HepG2 (cell line): ENCODE data around the gene FBXO10. TPM values are rescaled to one million over a fixed set of nuclear protein-coding genes. Genes with fewer than 3 reads are reported as not detected.

ENCODE experiments used
- ATAC-seq: fragments of 200-7000 bp; cut with Tn5 transposase; 3 replicates; pipeline ENCODE4 v1.9.1; 2020; ENCODE audit warnings: mild to moderate bottlenecking, moderate library complexity
- BruUV-seq: library from RNA; stranded (reverse); fragments of 400-500 nt; replicated peaks from 2 replicates; lab custom pipeline; 2021; lab: Mats Ljungman, UMichigan
- CTCF ChIA-PET: fragments of 300-600 bp; formaldehyde crosslinking; extraction: SDS; loops from one replicate; lab custom pipeline; 2021; ENCODE audit warnings: low total read pairs, inconsistent platforms, low intra/inter-chr PET ratio; lab: Yijun Ruan, JAX
- POLR2A ChIA-PET: fragments of 350-600 bp; sonication (Branson Sonifier 250); formaldehyde crosslinking; loops from one replicate; lab custom pipeline; 2020; ENCODE audit warnings: antibody characterized with exemption, inconsistent platforms; lab: Yijun Ruan, JAX
- DNase-seq: peaks from one replicate; pipeline ENCODE4 v3.0.0-alpha.2; 2015; ENCODE audit warnings: low spot score
- FAIRE-seq: peaks from 3 replicates; lab custom pipeline; 2011; peaks lifted over from hg19 to GRCh38; lab: Jason Lieb, UNC
- H2AFZ ChIP-seq: one replicate; pipeline ENCODE4 v1.6.1; 2011; ENCODE audit warnings: low read length, inconsistent platforms
- H3K27ac ChIP-seq: fragments of 300-600 bp; 3 replicates; pipeline ENCODE4 v1.8.0; 2011; ENCODE audit warnings: mixed run types, mild to moderate bottlenecking, mixed read lengths, low read length, inconsistent platforms; ENCODE audit not compliant: insufficient read depth; ENCODE audit errors: extremely low read length
- H3K27me3 ChIP-seq, 2 experiments: fragments of 200-600 bp in 1 of 2; 2 replicates in 1 of 2; 3 replicates in 1 of 2; pipeline versions ENCODE4 v1.6.0 to v1.8.0; 2011; ENCODE audit warnings: low read length in 2 of 2, mild to moderate bottlenecking in 2 of 2, moderate library complexity in 2 of 2, inconsistent platforms in 1 of 2; ENCODE audit not compliant: insufficient read depth in 2 of 2, control insufficient read depth in 1 of 2
- H3K36me3 ChIP-seq, 2 experiments: fragments of 200-600 bp in 1 of 2; replicated peaks in 1 of 2; 2 replicates in 1 of 2; 3 replicates in 1 of 2; pipeline versions ENCODE4 v1.5.1 to v1.8.0; 2011; ENCODE audit warnings: low read length in 2 of 2, inconsistent platforms in 1 of 2; ENCODE audit not compliant: insufficient read depth in 2 of 2, control insufficient read depth in 1 of 2
- H3K4me1 ChIP-seq: 2 replicates; pipeline ENCODE4 v1.5.1; 2012; ENCODE audit warnings: low read length, inconsistent platforms; ENCODE audit not compliant: insufficient read depth
- H3K4me2 ChIP-seq: 2 replicates; pipeline ENCODE4 v1.6.0; 2011; ENCODE audit warnings: low read depth, low read length, inconsistent platforms
- H3K4me3 ChIP-seq, 3 experiments: fragments of 200-600 bp in 1 of 3; sonication (generic), shearing (Covaris generic) in 1 of 3; replicated peaks in 1 of 3; 2 replicates each; pipeline ENCODE4 v1.5.1; 2011 to 2016; ENCODE audit warnings: low read length in 3 of 3, inconsistent platforms in 2 of 3, low read depth in 2 of 3, mild to moderate bottlenecking in 2 of 3, control low read depth in 1 of 3, mixed read lengths in 1 of 3; ENCODE audit not compliant: insufficient read depth in 1 of 3
- H3K79me2 ChIP-seq: one replicate; pipeline ENCODE4 v1.6.1; 2011; ENCODE audit warnings: low read length, inconsistent platforms; ENCODE audit not compliant: insufficient read depth
- H3K9ac ChIP-seq: 2 replicates; pipeline ENCODE4 v1.6.0; 2011; ENCODE audit warnings: mild to moderate bottlenecking, low read depth, low read length, inconsistent platforms; ENCODE audit not compliant: insufficient read depth
- H3K9me3 ChIP-seq: 2 replicates; pipeline ENCODE4 v1.5.1; 2012; ENCODE audit warnings: mild to moderate bottlenecking, low read length
- H4K20me1 ChIP-seq: 2 replicates; pipeline ENCODE4 v1.6.0; 2011; ENCODE audit warnings: inconsistent platforms, mild to moderate bottlenecking, low read length, moderate library complexity; ENCODE audit not compliant: insufficient read depth
- CHD2 ChIP-seq: IDR thresholded peaks from 2 replicates; pipeline ENCODE4 v1.6.1; 2011; ENCODE audit warnings: low read depth, low read length, improper control_type of control experiment
- DRAP1 ChIP-seq: IDR thresholded peaks from 2 replicates; pipeline ENCODE4 v1.6.1; 2016; ENCODE audit warnings: missing genetic modification reagents, missing compliant biosample characterization
- GLI4 ChIP-seq: sonication (generic); formaldehyde crosslinking; IDR thresholded peaks from 2 replicates; pipeline ENCODE4 v1.5.1; 2020; ENCODE audit warnings: missing genetic modification reagents, mild to moderate bottlenecking, moderate library complexity, borderline replicate concordance
- PRPF4 ChIP-seq: fragments of 200-400 bp; formaldehyde crosslinking; IDR thresholded peaks from 2 replicates; pipeline ENCODE4 v1.6.1; 2016; ENCODE audit warnings: low read length, low read depth; ENCODE audit not compliant: poor library complexity, severe bottlenecking
- RBM22 ChIP-seq: fragments of 200-400 bp; formaldehyde crosslinking; optimal IDR thresholded peaks from 2 replicates; pipeline ENCODE3; 2017; ENCODE audit warnings: mild to moderate bottlenecking, low read length, moderate library complexity
- ZBTB4 ChIP-seq: sonication (generic); formaldehyde crosslinking; IDR thresholded peaks from 2 replicates; pipeline ENCODE4 v1.4.0; 2020; ENCODE audit warnings: missing genetic modification reagents, mild to moderate bottlenecking, borderline replicate concordance
- ZBTB7B ChIP-seq: sonication (generic); formaldehyde crosslinking; IDR thresholded peaks from 2 replicates; pipeline ENCODE4 v1.4.0; 2020; ENCODE audit warnings: missing genetic modification reagents
- ZMYM2 ChIP-seq: sonication (generic); formaldehyde crosslinking; IDR thresholded peaks from 2 replicates; pipeline ENCODE4 v1.8.0; 2022; ENCODE audit warnings: mild to moderate bottlenecking, missing genetic modification reagents
- ZNF558 ChIP-seq: sonication (generic); formaldehyde crosslinking; IDR thresholded peaks from 2 replicates; pipeline ENCODE4 v1.9.0; 2022; ENCODE audit warnings: mild to moderate bottlenecking, missing genetic modification reagents, borderline replicate concordance
- ZNF891 ChIP-seq: sonication (generic); formaldehyde crosslinking; IDR thresholded peaks from 2 replicates; pipeline ENCODE4 v1.5.0; 2020; ENCODE audit warnings: mild to moderate bottlenecking, missing genetic modification reagents
- WGBS: methylation state at CpG from one replicate; pipeline ENCODE4 v1.1.6; 2017; ENCODE audit warnings: low lambda C conversion rate; 5-methylcytosine and 5-hydroxymethylcytosine counted together
- in situ Hi-C: cut with HindIII; loops from 2 replicates; pipeline ENCODE4 v1.10.0; 2017; ENCODE audit warnings: low pct_unique_long_range_greater_than_20kb; ENCODE audit not compliant: extremely low pct_ligation_motif_present
- intact Hi-C: fragments of 100-400 bp; cut with micrococcal nuclease; formaldehyde crosslinking; loops from one replicate; pipeline ENCODE4 v1.10.0; 2022; ENCODE audit not compliant: unreplicated experiment
- polyA plus RNA-seq, 8 experiments: library from polyadenylated mRNA; depleted of rRNA in 3 of 8; stranded (reverse) in 7 of 8; unstranded in 1 of 8; fragments of >200 nt; fragmentation: Illumina TruSeq in 4 of 8; extraction: Trizol in 4 of 8; gene quantifications; 2 replicates each; pipeline versions ENCODE4 v1.2.1 to v1.2.3, GENCODE V29; 2011 to 2016; ENCODE audit warnings: low read depth in 4 of 8, missing spikeins in 1 of 8, mixed read lengths in 1 of 8; ENCODE audit not compliant: insufficient read depth in 1 of 8
- total RNA-seq, 5 experiments: library from RNA; depleted of rRNA; stranded (reverse); fragments of >200 nt; fragmentation: Illumina TruSeq; extraction: Trizol; gene quantifications; 2 replicates each; pipeline ENCODE4 v1.2.3, GENCODE V29; 2016; ENCODE audit warnings: low read depth in 1 of 5

FBXO10 gene
- total and polyA plus RNA-seq, 2 of the 13 experiments (the other 11 are each of a cell fraction or from before 2014, with no cell fraction given) = 3.1 to 5.1 TPM

- FAIRE-seq = no peak
- intact Hi-C loops = no loop called here
- H3K79me2 ChIP-seq = no peaks in the 10 kb centered on the region
- ATAC-seq = no peak
- no peak overlapping the region for H3K4me3 ChIP-seq
- no peaks in the 10 kb centered on the region for H3K9me3 ChIP-seq
- H4K20me1 ChIP-seq = no peaks in the 10 kb centered on the region
- 95% methylated on average over 3 of the region's 3 CpGs for WGBS
- TF ChIP-seq ZMYM2 (CRISPR knock-in tag) = no peak
- TF ChIP-seq CHD2 = no peak
- no peak for TF ChIP-seq DRAP1 (CRISPR knock-in tag)
- TF ChIP-seq ZBTB7B = no peak
- TF ChIP-seq GLI4 (CRISPR knock-in tag) = no peak
- no peak for TF ChIP-seq ZBTB4 (CRISPR knock-in tag)
- no peak for TF ChIP-seq ZNF558 (CRISPR knock-in tag)
- no peak for TF ChIP-seq RBM22
- TF ChIP-seq ZNF891 (CRISPR knock-in tag) = no peak
- no peak for TF ChIP-seq PRPF4
- TF ChIP-seq, all 625 proteins: peak for 0
- BruUV-seq = no TSS peak
- ChIA-PET CTCF (no interaction called here), POLR2A (no interaction called here)
- H3K9ac ChIP-seq = no peak overlapping the region
- no peaks in the 10 kb centered on the region for H3K27me3 ChIP-seq
- H3K36me3 ChIP-seq = peaks cover 3 to 4% of the 10 kb centered on the region in 2 experiments; a peak in 2 of 5 replicates
- in situ Hi-C loops = no loop called here
- no peaks in the 10 kb centered on the region for H3K4me1 ChIP-seq
- no peak overlapping the region for H3K4me2 ChIP-seq
- no peak for DNase-seq
- H3K27ac ChIP-seq = no peak overlapping the region
- no peak overlapping the region for H2AFZ ChIP-seq
These were observed 35.5 kb downstream of the FBXO10 start for GRCh38 chr9:37540634-37541033.
